Activated CD4-positive, alpha-beta T cell treated with anti-CD3 and anti-CD28 coated beads for 24 hours (primary cell): Measurements from ENCODE around the gene MAPKAPK2.
A peak's percentile ranks its signal among the peaks of the same experiment; 100 is the strongest.

Experiments used
- DNase-seq, 2 donors: peaks; one replicate each; pipeline ENCODE4 v3.0.0-alpha.2; 2020; ENCODE audit warnings: low read depth in 2 of 2

The MAPKAPK2 gene

GRCh38 chr1:206721454-206721853, 36.7 kb downstream of the MAPKAPK2 start:
- DNase-seq, result no peak

GRCh38 chr1:206722751-206723461, 38.2 kb downstream of the MAPKAPK2 start:
- no peak for DNase-seq

- DNase-seq, result no peak
Measured at GRCh38 chr1:206723462-206723804, 38.7 kb downstream of the MAPKAPK2 start.

- no peak for DNase-seq
Measured at GRCh38 chr1:206723805-206724472, 39.2 kb downstream of the MAPKAPK2 start.

- peak; percentile 50 to 51 for DNase-seq
Measured at GRCh38 chr1:206725109-206725963, 40.6 kb downstream of the MAPKAPK2 start.

GRCh38 chr1:206727981-206728696, 43.4 kb downstream of the MAPKAPK2 start:
- no peak for DNase-seq

GRCh38 chr1:206728697-206728987, 43.9 kb downstream of the MAPKAPK2 start:
- DNase-seq, result no peak

GRCh38 chr1:206729050-206729449, 44.3 kb downstream of the MAPKAPK2 start:
- DNase-seq, result no peak

GRCh38 chr1:206729507-206729906, 44.8 kb downstream of the MAPKAPK2 start:
- DNase-seq, result no peak

GRCh38 chr1:206732508-206732907, 47.8 kb downstream of the MAPKAPK2 start:
- DNase-seq, result no peak

- no peak for DNase-seq
Measured at GRCh38 chr1:206732992-206733391, 48.3 kb downstream of the MAPKAPK2 start.

GRCh38 chr1:206734499-206735142, 49.9 kb downstream of the MAPKAPK2 start:
- DNase-seq, result peak; percentile 75 to 77

- DNase-seq, result no peak
Measured at GRCh38 chr1:206735553-206736031, 50.9 kb downstream of the MAPKAPK2 start.

GRCh38 chr1:206736878-206737728, 52.4 kb downstream of the MAPKAPK2 start:
- DNase-seq, result no peak

- DNase-seq, result no peak
Measured at GRCh38 chr1:206737729-206738201, 53.1 kb downstream of the MAPKAPK2 start.

- no peak for DNase-seq
Measured at GRCh38 chr1:206738370-206739366, 54.0 kb downstream of the MAPKAPK2 start.

GRCh38 chr1:206739411-206740076, 54.8 kb downstream of the MAPKAPK2 start:
- no peak for DNase-seq

GRCh38 chr1:206741142-206741701, 56.5 kb downstream of the MAPKAPK2 start:
- DNase-seq, result no peak
